Activated T-helper 1 cell treated with Interleukin-2 at 50 U/mL for 16 hours (primary cell): ENCODE results near the gene SPTLC3.

Source experiments
- DNase-seq: peaks from one replicate; pipeline ENCODE4 v3.0.0-alpha.2; 2020; ENCODE audit warnings: low read depth

The SPTLC3 gene

DNA sequence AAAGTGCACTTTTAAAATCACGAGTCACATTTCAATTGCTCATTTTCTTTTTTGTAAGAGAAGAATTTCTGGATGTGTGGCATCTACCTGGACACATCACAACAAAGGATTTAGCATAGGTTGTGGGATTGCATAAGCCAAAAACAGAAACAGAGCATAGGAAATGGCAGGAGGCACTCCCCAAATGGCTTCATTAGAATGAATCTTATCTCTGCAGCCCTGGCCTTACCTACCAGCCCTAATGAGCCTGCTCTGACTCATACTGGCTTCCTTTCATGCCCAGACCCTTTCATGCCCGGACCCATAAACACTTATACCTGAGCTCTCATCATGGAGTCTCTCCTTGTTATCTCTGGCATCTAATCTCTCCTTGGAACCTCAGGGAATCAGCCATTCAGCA lies 23.9 kb upstream of the SPTLC3 start:
- no peak for DNase-seq

DNA sequence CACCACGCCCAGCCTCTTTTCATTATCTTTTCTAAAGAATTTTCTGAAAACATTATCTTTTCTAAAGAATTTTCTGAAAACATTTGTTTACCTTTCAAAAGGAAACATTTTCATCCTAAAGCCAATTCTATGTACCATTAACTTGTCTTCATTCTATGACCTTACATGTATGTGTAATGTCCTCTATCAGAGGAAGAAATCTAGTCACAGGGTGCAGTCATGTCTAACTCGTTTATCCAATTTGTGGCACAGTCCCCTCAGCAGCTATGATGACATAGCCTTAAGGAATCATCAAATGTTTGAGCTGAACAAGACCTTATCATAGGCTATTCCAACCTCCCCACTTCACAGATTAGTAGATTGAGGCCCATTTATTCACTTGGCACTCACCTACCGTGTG lies 21.5 kb upstream of the SPTLC3 start:
- no peak for DNase-seq

DNA sequence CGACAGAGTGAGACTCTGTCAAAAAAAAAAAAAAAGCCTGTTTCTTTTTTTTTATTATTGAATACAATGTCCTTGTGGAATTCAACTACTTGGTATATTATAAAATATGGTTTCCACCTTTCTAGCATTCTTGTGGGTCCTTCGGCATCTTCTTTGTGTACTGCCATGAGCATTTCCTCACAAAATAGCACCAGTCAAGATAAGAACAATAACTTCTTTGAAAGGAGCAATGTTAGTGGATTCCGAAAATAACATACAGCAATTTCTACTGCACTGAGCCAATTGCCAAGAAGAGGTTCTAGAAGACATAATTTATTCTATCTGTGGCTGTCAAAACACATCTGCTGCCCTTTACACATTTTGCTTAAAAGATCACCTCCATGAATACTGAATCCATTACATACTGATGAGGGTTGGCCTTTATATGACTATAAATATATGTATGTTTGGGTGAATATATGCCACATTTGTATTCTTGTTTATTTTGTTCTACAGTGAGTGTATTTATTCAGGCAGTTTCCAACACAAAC lies 19.1 kb upstream of the SPTLC3 start:
- DNase-seq: no peak

DNA sequence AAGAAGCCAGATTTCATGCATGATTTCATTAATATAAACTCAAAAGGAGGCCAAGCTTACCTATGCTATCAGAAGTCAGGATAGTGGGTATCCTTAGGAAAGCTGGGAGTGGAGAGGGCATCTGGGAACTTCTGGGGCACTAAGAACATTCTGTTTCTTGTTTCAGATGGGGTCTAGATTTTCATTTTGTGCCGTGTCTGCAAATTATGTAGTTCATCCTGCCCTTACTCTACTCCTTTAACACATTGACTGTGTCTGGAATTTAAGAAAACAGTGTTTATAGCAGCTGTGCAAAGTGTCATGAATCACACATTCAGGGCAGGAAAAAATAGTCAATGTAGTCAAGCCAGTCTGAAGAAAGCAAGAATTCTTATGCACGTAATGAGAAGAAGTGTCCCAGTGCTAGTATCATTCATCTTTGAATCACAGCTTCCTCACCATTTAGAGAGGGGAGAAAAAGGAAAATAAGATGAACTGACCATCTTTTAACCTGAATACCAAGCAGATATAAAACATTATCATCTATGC lies 11.6 kb upstream of the SPTLC3 start:
- DNase-seq: no peak

DNA sequence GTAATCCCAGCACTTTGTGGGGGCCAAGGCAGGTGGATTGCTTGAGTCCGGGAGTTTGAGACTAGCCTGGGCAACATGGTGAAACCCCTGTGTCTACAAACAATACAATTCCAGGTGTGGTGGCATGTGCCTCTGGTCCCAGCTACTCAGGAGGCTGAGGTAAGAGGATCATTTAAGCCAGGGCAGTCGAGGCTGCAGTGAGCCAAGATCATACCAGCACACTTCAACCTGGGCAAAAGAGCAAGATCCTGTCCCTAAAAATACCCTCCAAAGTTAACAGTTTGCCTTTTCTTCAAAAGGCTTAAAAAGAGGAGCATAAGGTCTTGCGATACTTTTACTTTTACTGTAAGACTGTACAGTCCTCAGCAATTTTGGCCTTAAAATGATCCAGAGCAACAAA lies 10.7 kb upstream of the SPTLC3 start:
- DNase-seq: no peak

DNA sequence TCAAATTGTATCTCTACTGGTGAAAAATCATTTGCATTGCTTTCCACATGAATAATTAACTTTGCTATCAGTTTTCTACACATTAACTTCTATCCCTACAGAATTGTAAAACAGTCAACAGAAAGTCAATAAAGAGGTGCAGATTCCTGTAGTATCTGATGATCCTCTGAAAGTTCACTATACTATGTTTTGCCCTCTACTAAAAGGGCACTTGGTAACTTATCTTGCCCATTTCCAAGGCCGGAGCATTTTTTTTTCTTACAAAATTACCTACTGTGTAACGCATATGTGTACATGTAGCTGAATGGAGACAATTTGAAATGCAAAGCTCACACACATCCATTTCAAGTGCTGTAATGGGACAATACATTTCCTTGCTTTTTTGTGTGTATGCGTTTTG lies 9.6 kb upstream of the SPTLC3 start:
- DNase-seq: no peak

DNA sequence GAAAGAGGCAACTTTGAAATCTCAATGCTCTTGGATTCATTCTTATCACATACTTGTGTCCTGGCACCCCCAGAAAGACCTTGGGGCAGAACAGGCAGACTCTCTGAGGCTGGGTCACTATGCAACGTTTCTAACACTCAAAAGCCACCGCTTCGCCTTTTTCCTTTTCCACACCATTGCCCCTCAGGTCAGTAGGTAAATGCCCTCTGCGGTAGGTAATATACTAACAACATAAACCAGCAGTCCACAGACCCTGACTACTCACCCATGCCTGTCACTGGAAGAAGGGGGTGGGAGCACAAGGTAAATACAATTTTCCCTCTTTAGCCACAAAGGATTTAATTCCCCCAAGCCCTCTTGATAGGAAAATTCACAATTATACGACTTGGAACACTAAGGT lies 6.5 kb upstream of the SPTLC3 start:
- DNase-seq: no peak

DNA sequence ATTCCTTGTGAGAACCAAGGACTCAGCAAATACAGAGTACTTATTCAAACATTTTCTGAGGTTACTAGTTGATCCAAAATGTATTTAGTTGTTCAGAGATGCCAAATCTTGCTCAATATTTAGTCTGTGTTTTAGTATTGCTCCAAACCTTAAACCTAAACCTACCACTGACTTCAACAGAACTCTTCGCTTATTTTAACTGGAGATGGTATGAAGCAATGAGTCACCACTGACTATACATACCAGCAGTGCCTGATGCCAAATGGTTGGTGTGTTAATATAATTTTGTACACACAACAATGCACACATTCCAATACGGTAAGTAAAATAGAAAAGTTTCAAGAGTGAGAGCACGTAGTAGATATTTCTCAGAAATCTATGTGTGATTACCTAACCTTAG lies 1.9 kb upstream of the SPTLC3 start:
- no peak for DNase-seq

DNA sequence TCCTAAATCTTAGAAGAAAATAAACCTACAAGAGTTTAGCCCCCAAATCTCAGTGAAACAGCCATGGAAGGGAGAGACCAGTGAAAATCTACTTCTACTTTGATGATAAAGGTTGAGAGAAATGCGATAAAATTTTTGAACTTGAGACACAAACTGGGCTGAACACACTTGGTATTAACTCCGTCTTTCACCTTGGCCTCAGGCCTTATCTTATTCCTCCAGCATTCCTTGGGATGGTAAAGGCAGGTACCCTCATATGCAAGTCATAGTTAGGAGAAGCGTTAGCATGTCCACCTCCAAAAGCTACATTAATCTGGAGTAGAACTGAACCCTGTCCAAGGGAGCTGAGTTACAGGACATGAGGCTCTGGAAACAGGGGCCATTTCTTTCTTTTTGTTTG lies 1.2 kb upstream of the SPTLC3 start:
- DNase-seq: no peak

DNA sequence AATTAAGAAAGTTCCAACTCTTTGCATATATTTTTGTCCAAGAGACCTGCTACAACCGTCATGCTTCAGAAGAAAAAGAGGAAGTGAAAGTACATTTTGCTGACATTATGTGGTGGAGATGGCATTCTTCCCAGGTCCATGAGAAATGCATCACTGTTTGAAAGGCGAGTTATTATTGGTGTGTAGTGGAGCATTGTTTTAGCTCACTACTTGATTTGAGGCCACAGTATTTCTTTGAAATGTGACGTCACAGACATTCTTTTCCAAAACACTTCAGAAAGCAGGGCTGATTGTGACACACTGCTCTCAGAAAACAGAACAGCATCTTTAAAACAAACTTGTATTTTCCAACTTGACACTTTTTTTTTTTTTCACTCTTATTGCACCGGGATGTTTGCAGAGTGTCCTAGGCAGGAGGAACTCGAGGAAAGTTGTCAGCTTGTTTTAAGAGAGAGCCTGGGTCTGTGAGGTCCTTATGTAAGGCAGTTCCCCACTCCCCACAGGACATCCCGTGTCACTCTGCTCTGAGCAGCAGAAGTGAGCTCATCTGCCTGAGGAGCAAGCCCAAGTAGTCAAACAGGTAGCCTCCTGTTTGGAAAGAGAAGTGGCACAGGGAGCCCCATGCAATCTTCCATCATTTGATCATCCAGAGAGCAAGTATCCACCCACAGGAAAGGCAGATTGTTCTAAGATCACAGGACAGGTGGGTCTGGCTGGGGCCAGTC lies 1.1 kb downstream of the SPTLC3 start:
- DNase-seq: no peak

DNA sequence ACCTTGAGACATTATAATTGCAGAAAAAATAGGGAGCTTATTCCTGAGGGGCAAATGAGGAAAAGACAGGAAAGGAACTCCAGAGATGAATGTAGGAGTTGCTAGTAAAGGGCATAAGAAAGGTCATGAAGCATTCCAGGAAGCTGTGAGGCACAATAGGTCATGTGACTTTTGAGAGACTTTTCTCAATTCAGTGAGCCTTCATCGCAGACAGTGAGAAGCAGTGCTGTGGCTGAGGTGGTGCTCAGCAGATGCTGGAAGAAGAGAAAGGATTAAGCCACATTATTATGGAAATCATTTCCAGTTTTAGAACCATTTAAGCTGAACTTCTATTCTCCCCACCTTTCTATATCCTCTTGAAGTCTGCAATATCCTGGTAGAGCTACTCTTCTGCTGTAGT lies 4.1 kb downstream of the SPTLC3 start:
- no peak for DNase-seq

DNA sequence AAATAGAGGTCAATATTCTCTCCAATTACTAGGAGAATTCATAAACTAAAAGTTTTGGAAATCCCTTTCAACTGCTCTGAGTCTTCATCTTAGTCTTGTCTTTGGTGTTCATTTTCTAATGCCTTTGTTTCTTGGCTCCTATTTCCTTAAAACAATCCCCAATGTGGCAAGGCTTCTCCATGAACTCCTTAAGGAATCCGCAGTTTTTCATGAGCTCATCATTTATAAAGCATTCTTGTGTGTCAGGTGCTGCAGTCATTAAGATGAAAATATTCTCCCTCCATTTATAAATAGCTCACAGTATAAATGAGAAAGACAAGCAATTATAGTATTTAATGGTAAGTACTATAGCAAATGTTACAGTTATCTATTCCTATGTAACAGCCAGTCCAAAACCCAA lies 4.6 kb downstream of the SPTLC3 start:
- no peak for DNase-seq

DNA sequence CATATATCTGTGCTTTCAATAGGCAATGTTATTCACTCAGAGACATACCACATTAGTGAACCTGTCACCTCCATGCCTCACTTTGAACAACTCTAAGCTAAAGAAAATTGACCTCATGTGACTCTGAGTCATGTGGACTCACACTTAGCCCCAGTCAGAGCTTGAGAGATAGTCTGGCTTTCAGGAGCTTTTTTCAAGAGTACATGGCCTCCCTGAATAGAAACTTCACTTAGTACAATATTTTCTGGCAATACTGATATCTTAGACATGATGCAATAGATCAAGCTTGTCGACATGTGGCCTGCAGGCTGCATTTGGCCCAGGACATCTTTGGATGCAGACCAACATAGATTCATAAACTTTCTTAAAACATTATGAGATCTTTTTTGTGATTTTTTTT lies 8.5 kb downstream of the SPTLC3 start:
- DNase-seq: no peak

DNA sequence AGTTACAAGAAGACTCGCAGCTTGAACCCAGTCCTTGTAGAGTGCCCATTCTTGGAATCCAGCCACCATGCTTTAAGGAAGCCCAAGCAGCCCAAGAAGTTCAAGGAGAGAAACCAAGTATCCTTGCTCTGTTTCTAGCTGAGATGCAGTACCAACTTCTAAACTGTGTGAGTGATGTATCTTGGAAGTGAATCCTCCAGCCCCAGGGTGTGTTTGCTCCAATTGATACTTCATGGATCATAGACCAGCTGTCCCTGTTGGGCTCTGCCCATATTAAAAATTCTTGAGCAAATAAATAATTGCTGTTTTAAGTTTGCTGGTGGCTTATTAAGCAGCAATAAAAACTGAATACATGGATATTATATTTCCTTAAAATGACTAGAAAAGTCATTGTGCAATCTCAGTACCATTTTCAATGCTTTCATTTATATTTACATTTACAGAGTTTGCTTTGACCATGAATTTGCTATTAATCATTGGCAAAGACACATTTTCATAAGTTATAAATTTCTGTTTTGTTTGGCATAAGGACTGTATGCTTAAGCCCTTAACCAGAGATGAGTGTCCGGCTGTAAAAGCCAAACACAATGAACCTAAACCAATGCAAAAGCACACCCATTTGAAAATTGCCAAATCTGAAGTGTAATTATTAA lies 9.2 kb downstream of the SPTLC3 start:
- no peak for DNase-seq

DNA sequence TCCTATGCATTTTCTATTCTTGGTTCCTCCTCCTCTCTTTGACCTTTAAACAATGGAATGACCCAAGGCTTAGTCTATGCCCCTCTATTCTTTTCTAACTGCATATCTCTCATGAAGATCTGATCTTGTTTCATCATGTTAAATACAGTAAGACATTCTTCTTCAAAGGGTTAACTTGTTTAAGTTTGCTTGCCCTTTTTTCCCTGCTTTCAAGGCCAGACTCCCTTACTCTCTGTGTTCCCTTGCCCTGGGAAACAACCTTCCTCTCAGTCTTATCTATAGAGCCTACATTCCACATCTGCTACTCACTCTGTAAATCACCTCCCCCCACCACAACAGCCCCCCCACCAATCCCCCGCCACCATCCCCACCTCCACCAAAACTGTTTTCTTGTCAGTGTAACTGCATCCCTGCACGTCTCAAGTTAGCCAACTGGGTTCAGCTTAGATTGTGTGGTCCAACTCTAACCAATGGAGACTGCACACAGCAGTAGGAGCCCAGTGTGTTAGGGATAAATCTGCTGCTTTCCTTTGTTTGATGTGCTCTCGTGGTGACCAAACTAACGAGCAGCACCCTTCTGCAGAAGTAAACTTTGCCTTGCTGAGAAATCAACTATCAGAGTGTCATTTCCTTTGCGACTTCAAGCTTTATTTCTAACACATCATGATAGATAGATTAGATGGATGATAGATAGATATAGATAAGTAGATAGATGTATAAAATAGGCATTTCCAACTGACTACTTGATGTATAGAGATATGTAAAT lies 12.6 kb downstream of the SPTLC3 start:
- DNase-seq: no peak

DNA sequence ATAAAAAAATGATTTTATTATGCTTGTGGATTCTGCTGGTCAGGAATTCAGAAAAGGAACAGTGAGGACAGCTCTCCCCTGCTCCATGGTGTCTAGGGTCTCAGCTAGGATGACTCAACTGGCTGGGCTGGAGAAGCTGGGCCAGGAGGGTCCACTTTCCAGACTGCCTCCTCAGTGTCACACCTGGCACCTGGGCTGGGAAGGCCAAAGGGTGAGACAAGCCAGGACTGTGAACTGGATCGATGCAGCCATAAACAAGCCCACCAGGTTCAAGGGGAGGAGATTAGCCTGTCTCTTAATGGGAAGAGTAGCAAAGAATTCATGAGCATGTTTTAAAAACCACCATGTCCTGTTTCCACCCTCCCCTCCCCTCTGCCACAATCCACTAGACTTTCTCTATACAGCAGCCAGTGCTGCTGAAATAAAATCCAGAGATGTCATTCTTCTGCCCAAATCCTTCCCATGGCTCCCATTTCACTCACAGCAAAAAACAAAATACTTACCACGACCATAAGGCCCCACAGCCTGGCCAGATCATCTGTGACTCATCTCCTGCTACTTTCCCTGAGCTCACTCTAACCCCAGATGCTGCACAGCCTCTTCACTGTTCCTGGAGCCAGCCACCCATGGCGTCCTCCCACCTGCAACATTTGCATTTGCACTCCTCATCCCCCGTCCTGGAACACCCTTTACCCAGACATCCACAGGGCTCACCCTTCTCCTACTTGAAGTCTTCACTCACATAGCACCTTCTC lies 13.8 kb downstream of the SPTLC3 start:
- DNase-seq: no peak

DNA sequence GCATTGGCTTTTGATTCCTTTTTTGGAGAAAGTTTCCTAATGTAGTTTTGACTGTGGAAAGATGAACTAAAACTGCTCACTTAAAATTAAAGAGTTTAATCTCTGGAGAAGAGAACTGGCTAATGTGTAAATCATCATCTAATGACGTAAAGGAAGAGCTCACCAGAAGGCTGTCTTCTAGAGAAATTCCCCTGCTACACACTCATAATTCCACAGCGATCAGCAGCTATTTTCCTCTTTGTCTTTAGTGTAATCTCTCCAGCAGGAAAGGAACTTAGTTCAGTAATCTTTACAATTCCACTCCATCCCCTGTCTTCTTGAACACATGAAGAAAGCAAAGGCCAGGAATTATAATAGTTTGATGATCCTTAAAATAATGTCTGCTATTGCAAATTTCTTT lies 15.8 kb downstream of the SPTLC3 start:
- DNase-seq: no peak

DNA sequence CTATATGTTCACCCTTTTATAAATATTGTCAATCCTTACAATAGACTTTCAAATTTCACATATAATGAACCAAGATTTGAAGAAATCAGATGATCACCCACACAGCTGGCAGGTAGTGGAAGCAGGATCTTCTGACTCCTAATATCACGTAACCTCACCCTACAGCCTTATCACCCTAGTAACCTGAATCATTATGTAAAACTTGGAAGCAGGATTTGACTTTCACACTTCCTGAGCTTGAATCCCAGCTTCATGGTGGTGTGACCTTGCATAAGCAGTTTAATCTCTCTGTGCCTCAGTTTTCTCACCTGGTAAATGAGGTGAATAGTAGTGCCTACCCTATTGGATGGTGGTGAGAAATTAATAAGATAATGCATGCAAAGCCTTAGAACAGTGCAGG lies 16.4 kb downstream of the SPTLC3 start:
- DNase-seq: no peak

DNA sequence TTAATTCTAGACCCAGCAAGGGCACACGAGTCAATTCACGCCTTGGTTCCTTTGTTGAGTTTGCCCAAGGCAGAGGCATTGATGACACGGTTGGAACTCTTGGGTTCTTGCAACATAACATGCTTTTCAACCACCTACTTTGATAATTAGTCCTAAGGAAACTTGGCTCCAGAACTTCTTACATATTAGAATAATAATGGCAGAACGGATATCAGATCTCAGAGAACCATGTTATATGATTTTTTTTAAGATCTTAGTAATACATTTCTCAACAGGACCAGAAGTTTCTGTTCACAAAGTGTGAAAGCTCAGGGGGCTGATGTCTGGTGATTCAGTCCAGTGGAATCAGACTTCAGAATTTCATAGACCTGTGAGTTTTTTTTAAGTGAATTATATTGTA lies 19.2 kb downstream of the SPTLC3 start:
- DNase-seq: no peak

DNA sequence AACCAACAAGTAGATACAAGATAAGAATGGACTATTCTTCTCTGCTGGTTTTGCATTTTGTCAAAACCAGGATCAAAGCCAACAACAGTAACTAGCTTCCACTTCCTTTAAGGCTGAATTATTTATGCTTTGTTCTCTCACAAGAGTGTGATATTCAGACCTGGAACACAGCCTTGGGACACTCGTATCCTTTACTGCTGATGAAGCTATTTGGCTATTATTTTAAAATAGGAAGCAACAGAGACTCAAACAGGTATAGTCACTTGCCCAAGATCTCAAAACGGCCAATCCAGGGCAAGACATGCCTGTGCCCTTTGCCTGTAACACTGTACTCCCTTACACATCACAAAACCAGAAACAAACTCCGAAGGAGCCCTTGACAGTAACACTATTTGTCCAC lies 19.9 kb downstream of the SPTLC3 start:
- DNase-seq: no peak

DNA sequence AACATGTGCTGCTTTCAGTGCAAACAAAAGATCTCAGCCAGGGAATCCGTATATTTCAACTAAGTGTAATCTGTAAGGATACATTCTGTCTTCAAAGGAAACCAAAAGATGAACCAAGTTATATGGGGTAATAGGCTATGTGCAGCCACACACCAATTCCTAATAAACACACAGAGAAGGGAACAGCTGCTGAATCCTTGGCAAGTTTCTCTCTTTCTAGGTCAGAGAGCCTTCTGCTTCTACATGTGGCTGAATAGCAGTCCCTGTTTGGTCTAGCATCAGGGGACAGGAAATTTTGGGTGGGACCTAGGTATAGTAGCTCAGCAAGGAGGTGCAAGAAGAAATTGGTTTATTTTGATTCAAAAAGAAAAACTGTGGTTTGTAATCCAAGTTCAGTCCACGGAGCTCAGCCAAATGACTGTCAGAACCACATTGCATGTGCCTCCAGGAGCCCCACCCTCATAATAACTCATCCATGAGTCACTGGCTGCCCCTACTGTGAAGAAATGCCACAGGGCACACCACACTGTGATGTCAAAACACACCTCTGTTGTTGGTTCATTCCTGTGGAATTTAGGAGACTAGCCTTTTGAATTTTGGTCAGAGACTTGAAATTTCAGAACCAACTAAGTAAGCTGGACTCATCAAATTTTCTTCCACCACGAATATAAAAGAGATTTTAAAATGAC lies 21.1 kb downstream of the SPTLC3 start:
- no peak for DNase-seq

DNA sequence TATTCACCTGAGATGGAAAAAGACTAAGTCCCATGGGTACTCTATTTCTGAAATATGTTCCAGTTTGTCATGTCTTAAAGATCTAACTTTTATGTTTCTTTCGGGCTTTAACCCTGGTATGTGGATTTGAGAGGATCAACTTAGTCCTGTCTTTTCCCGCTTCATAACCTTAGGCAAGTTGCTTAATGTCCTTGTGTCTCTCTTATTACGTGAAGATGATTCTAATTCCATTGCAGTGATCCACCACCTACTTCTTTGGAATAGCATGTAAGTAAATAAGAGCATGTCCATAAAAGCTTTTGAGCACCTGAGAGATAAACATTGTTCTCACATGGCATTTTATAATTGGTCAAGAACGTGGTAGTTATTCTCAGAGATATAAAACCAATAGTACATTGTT lies 23.0 kb downstream of the SPTLC3 start:
- DNase-seq: no peak
